GM12878 (cell line): Measurements from ENCODE around the gene IGFBP6.

Experiments used
- BCL11A ChIP-seq: IDR thresholded peaks from 2 replicates; pipeline ENCODE4 v1.6.1; 2011; ENCODE audit warnings: low read depth, low read length
- CTCF ChIP-seq, 3 experiments: IDR thresholded peaks in 2 of 3; conservative IDR thresholded peaks in 1 of 3; 2 replicates each; pipeline ENCODE4 v1.5.1; 2011; ENCODE audit warnings: low read depth in 3 of 3, low read length in 3 of 3, mild to moderate bottlenecking in 3 of 3, control low read depth in 2 of 3, moderate library complexity in 2 of 3, inconsistent platforms in 1 of 3, mixed read lengths in 1 of 3; ENCODE audit not compliant: control insufficient read depth in 2 of 3, insufficient read depth in 1 of 3; ENCODE audit errors: extremely low read depth in 1 of 3
- EP300 ChIP-seq, 2 experiments: fragments of 150-350 bp in 1 of 2; IDR thresholded peaks; 2 replicates each; pipeline ENCODE4 v1.6.1; 2011 to 2012; ENCODE audit warnings: low read depth in 2 of 2, low read length in 2 of 2, borderline replicate concordance in 1 of 2, improper control_type of control experiment in 1 of 2, inconsistent platforms in 1 of 2; ENCODE audit not compliant: control insufficient read depth in 1 of 2
- GATAD2B ChIP-seq: fragments of 450-650 bp; conservative IDR thresholded peaks from 2 replicates; pipeline ENCODE4 v1.6.1; 2017; ENCODE audit warnings: low read depth, mild to moderate bottlenecking, moderate library complexity
- MAX ChIP-seq: IDR thresholded peaks from 2 replicates; pipeline ENCODE4 v1.6.1; 2012; ENCODE audit warnings: low read depth, low read length, improper control_type of control experiment
- NFYB ChIP-seq: IDR thresholded peaks from 2 replicates; pipeline ENCODE4 v1.6.1; 2011; ENCODE audit warnings: low read depth, mild to moderate bottlenecking, low read length, improper control_type of control experiment, moderate library complexity; ENCODE audit not compliant: insufficient read depth
- POLR2AphosphoS5 ChIP-seq: IDR thresholded peaks from 2 replicates; pipeline ENCODE4 v1.6.1; 2011; ENCODE audit warnings: mild to moderate bottlenecking, low read length, inconsistent platforms
- SIX5 ChIP-seq: IDR thresholded peaks from 2 replicates; pipeline ENCODE4 v1.6.1; 2011; ENCODE audit warnings: mild to moderate bottlenecking, low read depth, low read length, moderate library complexity; ENCODE audit not compliant: severe bottlenecking
- USF1 ChIP-seq: IDR thresholded peaks from 2 replicates; pipeline ENCODE4 v1.6.1; 2011; ENCODE audit warnings: borderline replicate concordance, low read depth, mild to moderate bottlenecking, moderate library complexity, mixed read lengths, low read length; ENCODE audit not compliant: insufficient read depth; ENCODE audit errors: extremely low read length

DNA sequence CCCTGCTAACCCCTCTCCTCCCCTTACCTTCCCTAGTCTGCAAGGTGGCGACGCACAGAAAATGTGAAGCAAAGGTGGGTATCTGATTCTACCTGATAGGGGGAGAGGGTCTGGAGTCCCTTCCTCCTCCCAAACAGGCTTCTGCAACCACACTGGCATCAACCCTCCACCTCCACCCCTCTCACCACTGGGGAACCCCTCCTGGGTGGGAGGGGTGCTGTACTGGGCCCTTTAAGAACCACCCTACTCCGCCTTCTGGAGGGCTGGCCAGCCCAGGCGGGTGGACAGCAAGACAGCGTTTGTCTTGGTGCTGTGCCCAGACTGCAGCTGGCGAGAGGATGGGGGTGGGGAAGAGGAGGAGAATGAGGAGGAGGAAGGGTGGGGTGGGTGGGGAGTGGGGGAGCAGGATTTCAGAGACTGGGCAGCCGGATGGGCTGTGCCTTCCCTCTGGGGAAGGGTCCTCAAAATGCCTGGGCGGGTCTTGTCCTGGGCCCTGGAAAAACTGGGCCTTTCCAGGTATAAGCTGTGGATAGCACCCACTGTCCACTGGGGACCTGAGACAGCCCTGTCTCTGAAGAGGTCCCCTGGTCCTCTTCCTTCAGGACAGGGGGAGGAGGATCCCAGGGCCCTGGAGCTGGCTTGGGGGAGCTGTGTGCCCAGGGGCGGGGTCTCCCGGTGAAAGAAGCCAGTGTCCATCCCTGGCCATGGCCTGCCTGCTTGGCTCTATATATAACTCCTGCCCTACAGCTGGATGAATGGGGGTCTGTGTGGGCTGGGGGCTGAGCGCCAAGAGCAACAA, 44.8 kb upstream of the IGFBP6 start:
- TF ChIP-seq NFYB (no peak), CTCF (IDR thresholded peaks at IDR 0.05 in 2 of 3, conservative IDR thresholded peaks at IDR 0.05 in 1 of 3; ENCODE audit: control insufficient read depth in 2 of 3, extremely low read depth in 1 of 3, insufficient read depth in 1 of 3, low read depth in 3 of 3, low read length in 3 of 3) (no peak), EP300 (IDR thresholded peaks at IDR 0.05; ENCODE audit: borderline replicate concordance in 1 of 2, control insufficient read depth in 1 of 2, low read depth in 2 of 2, low read length in 2 of 2) (no peak), MAX (no peak), BCL11A (no peak), GATAD2B (no peak), POLR2AphosphoS5 (no peak), USF1 (no peak), SIX5 (no peak)
